HCT116 (cell line): ENCODE results near the gene SDK1. TPM values are rescaled to one million over a fixed set of nuclear protein-coding genes. Genes with fewer than 3 reads are reported as not detected.

Source experiments
- ATAC-seq: fragments of 200-7000 bp; cut with Tn5 transposase; 2 replicates; pipeline ENCODE4 v1.9.1; 2020; ENCODE audit warnings: mild to moderate bottlenecking, moderate library complexity
- BruUV-seq: library from RNA; stranded (reverse); fragments of 400-500 nt; replicated peaks from 2 replicates; lab custom pipeline; 2021; lab: Mats Ljungman, UMichigan
- CTCF ChIA-PET: fragments of 300-600 bp; sonication (Branson Sonifier 250); formaldehyde crosslinking; loops from one replicate; lab custom pipeline; 2021; ENCODE audit warnings: antibody characterized with exemption; lab: Charles Lee
- POLR2A ChIA-PET: fragments of 300-600, 350-600 bp; sonication (Branson Sonifier 250); formaldehyde crosslinking; loops from one replicate; lab custom pipeline; 2021; ENCODE audit warnings: antibody characterized with exemption; lab: Charles Lee
- RAD21 ChIA-PET, 2 experiments: fragments of 300-600 bp; sonication (Branson Sonifier 250); formaldehyde crosslinking; loops; one replicate each; lab custom pipeline; 2023; ENCODE audit warnings: low total read pairs in 2 of 2; ENCODE audit not compliant: uncharacterized antibody in 2 of 2, unreplicated experiment in 2 of 2, low non-redundant PET in 1 of 2; lab: Charles Lee
- DNase-seq: peaks from one replicate; pipeline ENCODE4 v3.0.0-alpha.2; 2010; ENCODE audit warnings: low read depth, low spot score
- H2AFZ ChIP-seq: fragments of 200-600 bp; shearing (Covaris generic), sonication (generic); 2 replicates; pipeline ENCODE4 v1.6.1; 2017; ENCODE audit warnings: low read depth, mixed run types, mixed read lengths, antibody characterized with exemption, low read length; ENCODE audit not compliant: poor library complexity, severe bottlenecking
- H3K27ac ChIP-seq: 2 replicates; pipeline ENCODE4 v1.5.1; 2012; ENCODE audit warnings: low read depth, low read length
- H3K27me3 ChIP-seq: fragments of 200-600 bp; sonication (generic); 2 replicates; pipeline ENCODE4 v1.6.1; 2016; ENCODE audit warnings: mixed run types, low read length, mixed read lengths; ENCODE audit not compliant: insufficient read depth
- H3K36me3 ChIP-seq, 2 experiments: fragments of 200-500 bp in 1 of 2; fragments of 200-600 bp in 1 of 2; sonication (Bioruptor generic) in 1 of 2; sonication (generic) in 1 of 2; 2 replicates each; pipeline versions ENCODE4 v1.5.1 to v1.6.1; 2014 to 2016; ENCODE audit warnings: low read length in 2 of 2, inconsistent platforms in 1 of 2, mixed read lengths in 1 of 2, mixed run types in 1 of 2; ENCODE audit not compliant: insufficient read depth in 2 of 2, control insufficient read depth in 1 of 2
- H3K4me1 ChIP-seq, 2 experiments: fragments of 200-600 bp in 1 of 2; sonication (generic) in 1 of 2; 2 replicates each; pipeline versions ENCODE4 v1.5.1 to v1.6.1; 2012 to 2017; ENCODE audit warnings: low read length in 2 of 2, inconsistent platforms in 1 of 2, mild to moderate bottlenecking in 1 of 2, mixed read lengths in 1 of 2, mixed run types in 1 of 2, moderate library complexity in 1 of 2; ENCODE audit not compliant: insufficient read depth in 2 of 2, control insufficient read depth in 1 of 2
- H3K4me2 ChIP-seq: fragments of 200-600 bp; sonication (generic); 2 replicates; pipeline ENCODE4 v1.6.1; 2017; ENCODE audit warnings: mixed run types, low read length, mixed read lengths
- H3K4me3 ChIP-seq, 2 experiments: fragments of 200-600 bp in 1 of 2; sonication (generic) in 1 of 2; replicated peaks in 1 of 2; 2 replicates each; pipeline ENCODE4 v1.5.1; 2011 to 2016; ENCODE audit warnings: low read length in 2 of 2, control low read depth in 1 of 2, low read depth in 1 of 2, mild to moderate bottlenecking in 1 of 2, mixed read lengths in 1 of 2, mixed run types in 1 of 2
- H3K79me2 ChIP-seq: fragments of 200-600 bp; sonication (generic); 2 replicates; pipeline ENCODE4 v1.6.1; 2017; ENCODE audit warnings: mild to moderate bottlenecking, mixed run types, low read length, moderate library complexity, mixed read lengths; ENCODE audit not compliant: insufficient read depth
- H3K9ac ChIP-seq: fragments of 200-600 bp; sonication (generic); 2 replicates; pipeline ENCODE4 v1.6.1; 2016; ENCODE audit warnings: low read length, mixed read lengths
- H3K9me2 ChIP-seq: fragments of 200-600 bp; sonication (generic), shearing (Covaris generic); 2 replicates; pipeline ENCODE4 v1.6.1; 2017; ENCODE audit warnings: mixed run types, mild to moderate bottlenecking, moderate library complexity; ENCODE audit not compliant: insufficient read depth
- H3K9me3 ChIP-seq, 2 experiments: fragments of 200-500 bp in 1 of 2; fragments of 200-600 bp in 1 of 2; sonication (Bioruptor generic) in 1 of 2; sonication (generic) in 1 of 2; 2 replicates each; pipeline ENCODE4 v1.6.1; 2014 to 2017; ENCODE audit warnings: low read length in 2 of 2, mixed read lengths in 2 of 2, inconsistent platforms in 1 of 2, low read depth in 1 of 2, mild to moderate bottlenecking in 1 of 2, mixed run types in 1 of 2, moderate library complexity in 1 of 2; ENCODE audit not compliant: control insufficient read depth in 1 of 2, insufficient read depth in 1 of 2
- H4K20me1 ChIP-seq: fragments of 200-600 bp; sonication (generic), shearing (Covaris generic); 2 replicates; pipeline ENCODE4 v1.6.1; 2017; ENCODE audit warnings: mixed run types, mild to moderate bottlenecking, moderate library complexity; ENCODE audit not compliant: insufficient read depth
- CBX3 ChIP-seq: IDR thresholded peaks from 2 replicates; pipeline ENCODE4 v1.6.1; 2012; ENCODE audit warnings: low read depth
- CEBPB ChIP-seq: IDR thresholded peaks from 2 replicates; pipeline ENCODE4 v1.6.1; 2012; ENCODE audit warnings: low read depth
- EGR1 ChIP-seq: IDR thresholded peaks from 2 replicates; pipeline ENCODE4 v1.6.1; 2012; ENCODE audit warnings: low read depth
- ELF1 ChIP-seq: IDR thresholded peaks from 2 replicates; pipeline ENCODE4 v1.6.1; 2012; ENCODE audit warnings: low read depth, borderline replicate concordance
- EZH2phosphoT487 ChIP-seq: fragments of 200-600 bp; IDR thresholded peaks from 2 replicates; pipeline ENCODE4 v1.6.1; 2018; ENCODE audit warnings: antibody characterized with exemption, borderline replicate concordance
- FOSL1 ChIP-seq: IDR thresholded peaks from 2 replicates; pipeline ENCODE4 v1.6.1; 2012; ENCODE audit warnings: low read depth
- MAX ChIP-seq: IDR thresholded peaks from 2 replicates; pipeline ENCODE4 v1.6.1; 2012
- REST ChIP-seq: IDR thresholded peaks from 2 replicates; pipeline ENCODE4 v1.6.1; 2012; ENCODE audit warnings: low read depth
- SRF ChIP-seq: IDR thresholded peaks from 2 replicates; pipeline ENCODE4 v1.6.1; 2012; ENCODE audit warnings: low read depth
- TCF7L2 ChIP-seq: IDR thresholded peaks from 2 replicates; pipeline ENCODE4 v1.7.0; 2011; ENCODE audit warnings: borderline replicate concordance, inconsistent platforms; ENCODE audit not compliant: insufficient read depth, insufficient read length; ENCODE audit errors: extremely low read depth
- intact Hi-C: fragments of 100-400 bp; cut with micrococcal nuclease; formaldehyde crosslinking; loops from 2 replicates; pipeline ENCODE4 v1.10.0; 2022
- total RNA-seq: library from RNA; stranded (reverse); gene quantifications from one replicate; pipeline ENCODE4 v1.2.1, GENCODE V29; 2021; ENCODE audit not compliant: unreplicated experiment

The SDK1 gene
- total RNA-seq, 1 experiment from 2014 or later = 0.05 TPM

GRCh38 chr7:4069268-4070095 is 768.4 kb downstream of the SDK1 start:
- Histone ChIP-seq H2AFZ (no peak overlapping the region), H3K9me3 (no peaks in the 10 kb centered on the region), H3K36me3 (no peaks in the 10 kb centered on the region), H3K27me3 (peaks cover 18% of the 10 kb centered on the region), H3K27ac (no peak overlapping the region), H4K20me1 (no peaks in the 10 kb centered on the region), H3K4me3 (no peak overlapping the region), H3K9me2 (no peaks in the 10 kb centered on the region), H3K4me1 (no peaks in the 10 kb centered on the region), H3K79me2 (no peaks in the 10 kb centered on the region), H3K9ac (no peak overlapping the region), H3K4me2 (no peak overlapping the region)
- RAD21 ChIA-PET = no interaction called here
- intact Hi-C loops = no loop called here
- DNase-seq (no peak), ATAC-seq (no peak)
- BruUV-seq = no TSS peak
- no peak for TF ChIP-seq REST
- TF ChIP-seq EGR1 = no peak
- TF ChIP-seq CEBPB = no peak
- no peak for TF ChIP-seq EZH2phosphoT487
- TF ChIP-seq CBX3 = no peak
- no peak for TF ChIP-seq TCF7L2
- no peak for TF ChIP-seq FOSL1
- TF ChIP-seq MAX = no peak
- TF ChIP-seq ELF1 = no peak
- TF ChIP-seq SRF = no peak
- POLR2A ChIA-PET = no interaction called here
- CTCF ChIA-PET = no interaction called here
